M059J (cell line): Measurements from ENCODE around the gene KRTAP10-11. TPM values are rescaled to one million over a fixed set of nuclear protein-coding genes. Genes with fewer than 3 reads are reported as not detected.
"Not testable (repeated sequence)": the region's sequence is repeated elsewhere in the genome, so short reads cannot be mapped to it uniquely, and the experiment has no call there.

Source experiments
- DNase-seq: peaks from one replicate; pipeline ENCODE4 v3.0.0-alpha.2; 2012; ENCODE audit warnings: low read depth
- total RNA-seq: library from RNA; depleted of rRNA; stranded (reverse); fragments of >200 nt; shearing (Covaris generic); gene quantifications from 2 replicates; pipeline ENCODE4 v1.2.3, GENCODE V29; 2014

KRTAP10-11 gene
- total RNA-seq, 1 experiment from 2014 or later: not detected

GRCh38 chr21:44664691-44665090 lies 18.5 kb downstream of the KRTAP10-11 start:
- no peak for DNase-seq

- peak; percentile 34 for DNase-seq
Observed at GRCh38 chr21:44666401-44667320, 20.4 kb downstream of the KRTAP10-11 start, which contains the start of gene KRTAP12-2. KRTAP12-2 (minus strand) TSS chr21:44666927; CDS start chr21:44666886, 41 bp downstream.

GRCh38 chr21:44667612-44668011 lies 21.4 kb downstream of the KRTAP10-11 start:
- DNase-seq: no peak

GRCh38 chr21:44670642-44671432 lies 24.6 kb downstream of the KRTAP10-11 start:
- no peak for DNase-seq

- no peak for DNase-seq
Observed at GRCh38 chr21:44671911-44672310, 25.7 kb downstream of the KRTAP10-11 start.

GRCh38 chr21:44677881-44678280 lies 31.7 kb downstream of the KRTAP10-11 start:
- no peak for DNase-seq

- no peak for DNase-seq
Observed at GRCh38 chr21:44681152-44681551, 34.9 kb downstream of the KRTAP10-11 start.

- DNase-seq: no peak
Observed at GRCh38 chr21:44681861-44682579, 35.8 kb downstream of the KRTAP10-11 start, which contains the start of gene KRTAP12-1. KRTAP12-1 (minus strand) TSS chr21:44682163; CDS start chr21:44682123, 40 bp downstream.

- DNase-seq: no peak
Observed at GRCh38 chr21:44682580-44683151, 36.5 kb downstream of the KRTAP10-11 start.

- DNase-seq: no peak
Observed at GRCh38 chr21:44684077-44684476, 37.9 kb downstream of the KRTAP10-11 start.

GRCh38 chr21:44684483-44684882 lies 38.3 kb downstream of the KRTAP10-11 start:
- DNase-seq: no peak

GRCh38 chr21:44685050-44685449 lies 38.8 kb downstream of the KRTAP10-11 start:
- DNase-seq: not testable (repeated sequence)

GRCh38 chr21:44686000-44686781 lies 40.0 kb downstream of the KRTAP10-11 start:
- no peak for DNase-seq

- no peak for DNase-seq
Observed at GRCh38 chr21:44686843-44687561, 40.8 kb downstream of the KRTAP10-11 start.

GRCh38 chr21:44687671-44688070 lies 41.5 kb downstream of the KRTAP10-11 start:
- no peak for DNase-seq

GRCh38 chr21:44689740-44690139 lies 43.5 kb downstream of the KRTAP10-11 start:
- not testable (repeated sequence) for DNase-seq

- DNase-seq: no peak
Observed at GRCh38 chr21:44691686-44692085, 45.5 kb downstream of the KRTAP10-11 start.

GRCh38 chr21:44692798-44693512 lies 46.7 kb downstream of the KRTAP10-11 start:
- no peak for DNase-seq

GRCh38 chr21:44694776-44695175 lies 48.6 kb downstream of the KRTAP10-11 start:
- DNase-seq: no peak
